Activated CD8-positive, alpha-beta T cell treated with anti-CD3 and anti-CD28 coated beads, Interleukin-2, amount 10 ng/mL, durations not matched to agents 7 days and 5 days (primary cell): ENCODE results near the gene LYSMD3. TPM values are rescaled to one million over a fixed set of nuclear protein-coding genes. Genes with fewer than 3 reads are reported as not detected.

Experiments used
- ATAC-seq: fragments of 150-1000 bp; cut with Tn5 transposase; one replicate; pipeline ENCODE4 v1.10.0; 2021; ENCODE audit warnings: moderate library complexity
- CTCF ChIA-PET: fragments of 350-600 bp; sonication (Branson Sonifier 250); formaldehyde crosslinking; loops from one replicate; lab custom pipeline; 2021; ENCODE audit warnings: antibody characterized with exemption; lab: Charles Lee
- POLR2A ChIA-PET: fragments of 350-600 bp; sonication (Branson Sonifier 250); formaldehyde crosslinking; loops from one replicate; lab custom pipeline; 2021; ENCODE audit warnings: antibody characterized with exemption; lab: Charles Lee
- DNase-seq: peaks from one replicate; pipeline ENCODE4 v3.0.0-alpha.2; 2020
- H3K27ac Mint-ChIP-seq: one replicate; pipeline ENCODE4 v1.8.0; 2021; ENCODE audit warnings: mild to moderate bottlenecking, mixed read lengths
- H3K27me3 Mint-ChIP-seq: one replicate; pipeline ENCODE4 v1.8.0; 2021; ENCODE audit warnings: low read depth, mixed read lengths
- H3K36me3 Mint-ChIP-seq: one replicate; pipeline ENCODE4 v1.8.0; 2021; ENCODE audit warnings: low read depth, mixed read lengths
- H3K4me1 Mint-ChIP-seq: one replicate; pipeline ENCODE4 v1.8.0; 2021; ENCODE audit warnings: low read depth, mixed read lengths
- H3K4me3 Mint-ChIP-seq: one replicate; pipeline ENCODE4 v1.8.0; 2021; ENCODE audit warnings: mild to moderate bottlenecking, mixed read lengths
- H3K9me3 Mint-ChIP-seq: one replicate; pipeline ENCODE4 v1.8.0; 2022; ENCODE audit warnings: mixed read lengths; ENCODE audit not compliant: insufficient read depth
- total RNA-seq, 2 experiments: library from RNA; stranded (reverse); gene quantifications; one replicate each; pipeline ENCODE4 v1.2.3, GENCODE V29; 2021

The LYSMD3 gene
- total RNA-seq, 2 experiments from 2014 or later = 18.3 to 19.0 TPM

DNA sequence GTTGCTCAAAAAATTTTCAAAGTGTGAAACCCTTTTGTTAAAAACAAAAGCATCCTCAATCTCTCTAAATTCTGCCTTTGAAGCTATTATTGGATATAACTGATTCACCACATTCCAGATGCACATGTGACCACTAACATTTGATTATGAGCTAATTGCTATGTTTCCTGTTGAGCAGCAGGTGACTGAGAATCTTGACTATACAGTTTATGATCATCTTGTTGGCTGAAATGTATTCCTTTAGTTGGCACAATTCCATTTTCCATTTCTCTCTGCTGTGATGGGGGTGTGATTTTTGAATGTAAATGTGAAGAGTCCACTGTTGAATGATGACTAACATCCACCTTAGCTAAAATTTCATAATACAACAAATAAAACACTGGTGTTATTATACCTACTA is 10.7 kb downstream of the LYSMD3 start:
- H3K36me3 Mint-ChIP-seq = peaks cover 49% of the 10 kb centered on the region
- no peak for ATAC-seq
- H3K9me3 Mint-ChIP-seq = no peaks in the 10 kb centered on the region
- no peaks in the 10 kb centered on the region for H3K27me3 Mint-ChIP-seq
- ChIA-PET POLR2A (interaction anchor here (0.7 to 1.9 kb wide), 2 partner anchors 44 to 109 kb away, joined by 3 to 5 read pairs; partner anchors contain the start of genes CETN3, MBLAC2 and POLR3G), CTCF (interaction anchor here (1.1 to 1.3 kb wide), 3 partner anchors 10 to 79 kb away, joined by 3 to 6 read pairs (median 4); partner anchors contain the start of gene LYSMD3)
- H3K4me3 Mint-ChIP-seq = no peak overlapping the region
- no peak for DNase-seq
- H3K4me1 Mint-ChIP-seq = peaks cover 6% of the 10 kb centered on the region
- no peak overlapping the region for H3K27ac Mint-ChIP-seq

DNA sequence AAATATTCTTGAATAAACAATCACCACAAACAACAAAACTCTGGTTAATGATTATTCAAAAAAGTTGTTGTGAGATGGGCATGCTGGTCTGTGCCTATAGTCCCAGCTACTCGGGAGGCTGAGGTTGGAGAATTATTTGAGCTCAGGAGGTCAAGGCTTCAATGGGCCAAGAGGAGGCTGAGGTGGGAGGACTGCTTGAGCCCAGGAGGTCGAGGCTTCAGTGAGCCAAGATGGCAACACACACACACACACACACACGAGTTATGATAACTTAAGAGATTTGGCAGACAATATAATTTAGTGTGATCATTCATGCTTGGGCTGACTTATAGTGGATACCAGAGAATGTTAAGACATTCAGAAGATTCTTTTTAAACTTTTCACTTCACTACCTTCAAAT is 14.9 kb downstream of the LYSMD3 start:
- ChIA-PET CTCF (no interaction called here), POLR2A (interaction anchor here (0.9 kb wide), 1 partner anchor 38 kb away, joined by 3 read pairs; no protein-coding TSS in a partner anchor)
- H3K27ac Mint-ChIP-seq = no peak overlapping the region

DNA sequence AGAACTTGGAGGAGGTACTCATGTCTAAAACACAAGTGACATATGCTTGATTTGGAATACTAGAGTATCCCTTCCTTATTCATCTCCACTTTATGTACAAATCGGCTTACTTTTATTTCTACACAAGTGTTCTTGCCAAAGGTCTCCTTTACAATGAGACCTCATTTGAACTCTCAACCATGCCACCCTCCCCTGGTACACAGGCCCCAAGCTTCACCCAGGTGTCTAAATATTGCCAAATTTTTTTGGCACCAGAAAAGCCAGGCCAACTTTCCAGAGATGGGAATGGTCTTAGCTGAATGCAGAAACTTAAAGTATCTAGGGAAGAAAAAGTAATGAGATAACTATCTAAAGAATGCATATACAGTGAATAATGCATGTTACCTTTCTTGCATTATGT is 18.9 kb downstream of the LYSMD3 start:
- CTCF ChIA-PET = no interaction called here
- Mint-ChIP-seq H3K4me1 (peaks cover 9% of the 10 kb centered on the region), H3K36me3 (peaks cover 5% of the 10 kb centered on the region), H3K27me3 (no peaks in the 10 kb centered on the region), H3K4me3 (no peak overlapping the region), H3K9me3 (no peaks in the 10 kb centered on the region), H3K27ac (no peak overlapping the region)
- POLR2A ChIA-PET = no interaction called here
- ATAC-seq (no peak), DNase-seq (no peak)

More for the DNA sequence above, 14.9 kb downstream of the LYSMD3 start:
- no peak for ATAC-seq
- Mint-ChIP-seq H3K36me3 (peaks cover 19% of the 10 kb centered on the region), H3K4me3 (no peak overlapping the region), H3K9me3 (no peaks in the 10 kb centered on the region), H3K4me1 (peaks cover 6% of the 10 kb centered on the region), H3K27me3 (no peaks in the 10 kb centered on the region)
- no peak for DNase-seq

DNA sequence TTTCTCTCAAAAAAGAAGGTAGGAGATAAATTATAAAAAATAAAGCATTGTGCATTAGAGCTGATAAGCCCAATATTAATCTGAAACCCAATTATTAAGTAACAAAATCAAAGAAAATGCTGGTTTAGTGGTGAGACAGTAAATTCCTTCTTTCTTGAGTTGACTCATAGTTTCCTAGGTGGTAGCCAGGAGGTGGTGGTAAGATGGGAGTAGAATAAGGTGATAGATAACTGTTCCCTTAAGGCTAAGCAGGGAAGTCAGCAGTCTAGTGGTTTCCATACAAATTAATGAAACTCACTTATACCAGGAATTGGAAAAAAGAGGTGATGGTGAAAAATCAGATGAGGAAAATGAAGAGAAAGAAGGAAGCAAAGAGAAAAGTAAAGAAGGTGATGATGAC is 23.2 kb downstream of the LYSMD3 start:
- Mint-ChIP-seq H3K36me3 (no peaks in the 10 kb centered on the region), H3K4me3 (no peak overlapping the region), H3K27ac (no peak overlapping the region), H3K9me3 (no peaks in the 10 kb centered on the region), H3K4me1 (peaks cover 9% of the 10 kb centered on the region), H3K27me3 (no peaks in the 10 kb centered on the region)
- ChIA-PET CTCF (no interaction called here), POLR2A (no interaction called here)
- DNase-seq (no peak), ATAC-seq (no peak)

DNA sequence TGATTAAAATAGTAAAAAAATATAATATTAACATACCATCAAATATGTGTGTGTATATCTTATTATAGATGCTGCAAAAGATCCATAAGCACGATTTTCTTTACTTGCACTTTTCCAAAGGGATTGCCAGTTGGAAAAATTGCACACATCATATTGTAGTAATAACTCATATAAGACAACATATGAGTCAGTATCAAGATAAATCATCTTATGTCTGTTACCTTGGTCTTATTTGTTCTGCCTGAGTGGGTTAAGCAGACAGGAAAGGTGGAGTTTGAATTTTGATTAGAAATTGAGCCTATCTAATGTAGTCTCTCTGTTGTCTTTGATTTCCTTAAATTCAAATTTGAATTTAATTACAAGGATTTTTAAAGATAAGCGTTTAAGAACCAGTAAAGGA is 24.6 kb downstream of the LYSMD3 start:
- Mint-ChIP-seq H3K4me1 (peaks cover 9% of the 10 kb centered on the region), H3K4me3 (no peak overlapping the region), H3K36me3 (no peaks in the 10 kb centered on the region), H3K9me3 (no peaks in the 10 kb centered on the region), H3K27me3 (no peaks in the 10 kb centered on the region), H3K27ac (no peak overlapping the region)
- ChIA-PET CTCF (no interaction called here), POLR2A (no interaction called here)
- DNase-seq (no peak), ATAC-seq (no peak)

DNA sequence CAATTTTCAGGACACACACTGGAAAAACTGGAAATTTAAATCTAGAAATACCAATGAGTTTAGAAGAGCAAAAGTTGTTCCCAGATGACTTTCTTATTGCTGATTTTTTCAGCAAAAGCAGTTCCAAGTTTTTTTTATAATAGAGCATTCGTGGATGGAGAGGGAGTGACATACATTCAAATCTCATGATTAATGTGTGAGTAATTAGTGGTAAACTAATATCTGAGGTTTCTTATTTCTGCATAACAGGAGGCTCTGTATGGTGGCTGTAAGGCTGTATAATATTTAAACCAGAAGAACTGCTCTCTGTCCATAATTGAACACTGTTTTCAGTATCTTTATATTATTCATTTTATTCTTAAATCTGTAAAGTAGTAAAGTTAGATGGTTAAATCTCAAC is 25.8 kb downstream of the LYSMD3 start:
- CTCF ChIA-PET = no interaction called here
- DNase-seq = no peak
- Mint-ChIP-seq H3K4me3 (no peak overlapping the region), H3K4me1 (peaks cover 9% of the 10 kb centered on the region), H3K36me3 (no peaks in the 10 kb centered on the region), H3K27me3 (no peaks in the 10 kb centered on the region), H3K27ac (no peak overlapping the region), H3K9me3 (no peaks in the 10 kb centered on the region)
- no peak for ATAC-seq
- POLR2A ChIA-PET = no interaction called here

DNA sequence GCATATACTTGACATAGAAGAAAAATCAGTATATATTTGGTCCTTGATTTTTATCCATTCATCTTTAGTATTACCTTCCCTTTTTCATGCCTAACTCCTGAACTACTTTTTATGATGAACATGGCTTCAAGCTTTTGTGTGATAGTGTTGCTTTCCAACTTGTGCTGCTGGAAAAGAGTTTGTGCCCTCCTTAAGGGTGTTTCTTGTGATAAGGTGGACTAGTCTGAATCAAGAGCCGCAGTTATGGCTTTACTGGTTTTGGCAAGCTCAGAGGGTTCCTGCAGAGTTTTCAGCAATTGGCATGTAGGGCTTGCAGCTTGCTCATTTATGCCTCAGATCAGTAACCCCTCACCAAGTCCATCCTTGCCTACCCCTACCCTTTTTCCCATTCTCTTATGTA is 34.2 kb downstream of the LYSMD3 start:
- no peaks in the 10 kb centered on the region for H3K4me1 Mint-ChIP-seq
- POLR2A ChIA-PET = no interaction called here
- no peaks in the 10 kb centered on the region for H3K9me3 Mint-ChIP-seq
- peaks cover 3% of the 10 kb centered on the region for H3K36me3 Mint-ChIP-seq
- no peak overlapping the region for H3K27ac Mint-ChIP-seq
- H3K27me3 Mint-ChIP-seq = no peaks in the 10 kb centered on the region
- DNase-seq (no peak), ATAC-seq (no peak)
- CTCF ChIA-PET = no interaction called here
- no peak overlapping the region for H3K4me3 Mint-ChIP-seq

DNA sequence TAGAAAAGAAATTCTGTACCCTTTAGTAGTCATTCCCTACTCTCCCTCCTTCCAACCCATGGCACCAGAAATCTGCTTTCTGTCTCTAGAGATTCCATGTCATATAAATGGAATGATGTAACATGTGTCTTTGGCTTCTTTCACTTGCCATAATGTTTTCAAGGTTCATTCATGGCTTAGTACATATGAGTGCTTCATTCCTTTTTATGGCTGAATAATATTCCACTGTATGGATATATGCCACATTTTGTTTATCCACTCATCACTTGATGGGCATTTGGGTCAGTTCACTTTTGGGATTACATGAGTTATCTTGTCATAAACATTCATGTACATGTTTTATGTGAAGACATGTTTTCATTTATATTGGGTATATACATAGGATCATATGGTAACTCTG is 35.3 kb downstream of the LYSMD3 start:
- H3K36me3 Mint-ChIP-seq = peaks cover 3% of the 10 kb centered on the region
- no peaks in the 10 kb centered on the region for H3K27me3 Mint-ChIP-seq
- ATAC-seq (no peak), DNase-seq (no peak)
- POLR2A ChIA-PET = no interaction called here
- CTCF ChIA-PET = no interaction called here
- no peak overlapping the region for H3K27ac Mint-ChIP-seq
- H3K9me3 Mint-ChIP-seq = no peaks in the 10 kb centered on the region
- no peak overlapping the region for H3K4me3 Mint-ChIP-seq
- H3K4me1 Mint-ChIP-seq = no peaks in the 10 kb centered on the region

DNA sequence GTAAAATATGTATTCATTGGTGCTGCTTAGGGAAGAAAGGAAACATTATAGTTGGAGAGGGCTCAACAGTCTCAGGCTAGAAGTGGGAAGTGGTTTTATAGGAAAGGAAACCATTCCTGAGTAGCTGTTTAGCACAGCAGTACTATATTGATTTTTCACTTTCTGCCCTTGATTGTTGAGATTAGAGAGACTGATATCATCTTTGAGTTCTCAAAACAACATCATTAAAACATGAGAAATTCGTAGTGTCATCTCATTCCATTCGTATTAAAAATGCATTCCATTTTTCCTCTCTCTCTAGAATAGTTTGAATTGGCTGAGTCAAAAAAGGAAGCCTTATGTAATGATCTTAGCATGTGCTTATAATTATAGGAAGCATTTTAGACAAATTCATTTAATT is 40.6 kb downstream of the LYSMD3 start:
- Mint-ChIP-seq H3K4me3 (no peak overlapping the region), H3K27ac (no peak overlapping the region), H3K27me3 (no peaks in the 10 kb centered on the region), H3K9me3 (no peaks in the 10 kb centered on the region), H3K36me3 (peaks cover 5% of the 10 kb centered on the region), H3K4me1 (peaks cover 2% of the 10 kb centered on the region)
- ChIA-PET CTCF (no interaction called here), POLR2A (no interaction called here)
- no peak for ATAC-seq
- no peak for DNase-seq

DNA sequence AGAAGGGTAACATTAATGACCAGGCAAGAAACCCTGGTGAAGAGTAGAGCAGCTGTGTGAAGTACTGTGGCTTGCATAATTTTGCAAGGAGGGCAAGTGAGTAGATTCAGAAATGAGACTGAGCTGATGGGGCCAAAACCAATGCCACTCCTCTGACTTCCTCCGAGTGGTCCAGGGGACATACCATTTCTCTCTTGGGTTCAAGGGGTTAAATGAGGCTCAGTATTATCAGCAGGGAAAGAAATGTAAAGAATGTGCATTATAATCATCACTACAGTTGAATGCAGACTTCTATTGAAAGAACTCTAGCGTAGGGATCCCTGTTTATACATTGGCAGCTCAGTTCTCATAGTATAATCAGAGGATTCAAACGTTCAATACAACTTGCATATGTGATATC is 44.8 kb downstream of the LYSMD3 start:
- H3K9me3 Mint-ChIP-seq = no peaks in the 10 kb centered on the region
- CTCF ChIA-PET = interaction anchor here (0.8 kb wide), 1 partner anchor 44 kb away, joined by 3 read pairs; no protein-coding TSS in a partner anchor
- DNase-seq (no peak), ATAC-seq (no peak)
- H3K4me3 Mint-ChIP-seq = no peak overlapping the region
- H3K36me3 Mint-ChIP-seq = peaks cover 7% of the 10 kb centered on the region
- H3K27ac Mint-ChIP-seq = no peak overlapping the region
- POLR2A ChIA-PET = no interaction called here
- peaks cover 2% of the 10 kb centered on the region for H3K4me1 Mint-ChIP-seq
- H3K27me3 Mint-ChIP-seq = no peaks in the 10 kb centered on the region

DNA sequence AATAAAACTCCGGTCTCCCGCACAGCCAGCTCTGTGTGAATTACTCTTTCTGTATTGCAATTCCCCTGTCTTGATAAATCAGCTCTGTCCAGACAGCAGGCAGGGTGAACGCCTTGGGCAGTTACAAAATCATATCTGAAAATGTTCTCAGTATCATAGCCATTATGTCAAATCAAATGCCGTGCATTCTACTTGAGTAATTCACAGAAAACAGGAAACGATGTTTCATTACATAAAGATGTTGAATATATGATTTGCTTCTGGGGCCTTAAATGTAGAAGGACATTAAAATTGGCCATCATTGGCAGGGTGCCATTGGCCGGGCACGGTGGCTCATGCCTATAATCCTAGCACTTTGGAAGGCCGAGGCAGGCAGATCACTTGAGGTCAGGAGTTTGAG is 46.2 kb downstream of the LYSMD3 start:
- peaks cover 7% of the 10 kb centered on the region for H3K36me3 Mint-ChIP-seq
- ATAC-seq (no peak), DNase-seq (no peak)
- no peaks in the 10 kb centered on the region for H3K27me3 Mint-ChIP-seq
- POLR2A ChIA-PET = no interaction called here
- no peak overlapping the region for H3K27ac Mint-ChIP-seq
- CTCF ChIA-PET = no interaction called here
- H3K4me3 Mint-ChIP-seq = no peak overlapping the region
- no peaks in the 10 kb centered on the region for H3K4me1 Mint-ChIP-seq
- no peaks in the 10 kb centered on the region for H3K9me3 Mint-ChIP-seq

DNA sequence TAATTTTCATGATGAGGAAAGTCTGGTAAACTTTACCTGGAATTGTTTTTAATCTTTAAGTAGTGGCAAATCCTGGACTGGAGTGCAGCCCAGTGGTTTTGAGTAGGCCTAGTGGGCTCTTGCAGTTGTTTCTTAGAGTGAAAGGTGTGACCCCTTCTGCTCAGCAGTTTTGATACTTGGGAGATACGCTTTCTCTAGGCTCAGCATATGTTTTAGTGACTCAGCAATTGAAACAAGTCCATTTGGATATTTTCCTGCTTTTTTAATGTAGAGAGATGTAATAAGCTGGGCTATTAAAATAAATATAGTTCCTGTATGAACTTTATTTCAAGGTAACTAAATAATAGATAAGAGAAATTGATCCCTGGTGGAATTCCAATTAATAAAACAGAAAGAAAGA is 48.7 kb downstream of the LYSMD3 start:
- POLR2A ChIA-PET = no interaction called here
- no peak for DNase-seq
- Mint-ChIP-seq H3K9me3 (no peaks in the 10 kb centered on the region), H3K4me1 (peaks cover 11% of the 10 kb centered on the region), H3K27me3 (no peaks in the 10 kb centered on the region), H3K36me3 (peaks cover 2% of the 10 kb centered on the region), H3K4me3 (no peak overlapping the region), H3K27ac (no peak overlapping the region)
- CTCF ChIA-PET = interaction anchor here (1.0 kb wide), 1 partner anchor 14 kb away, joined by 3 read pairs; no protein-coding TSS in a partner anchor
- ATAC-seq = no peak
